IPS-20b (cell line): ENCODE results near the gene C1QTNF6.
"Not testable (repeated sequence)": the region's sequence is repeated elsewhere in the genome, so short reads cannot be mapped to it uniquely, and the experiment has no call there.

Experiments
- H3K27ac ChIP-seq: one replicate; pipeline ENCODE4 v1.5.1; 2013; ENCODE audit warnings: low read length
- H3K27me3 ChIP-seq: 2 replicates; pipeline ENCODE4 v1.6.1; 2013; ENCODE audit warnings: mild to moderate bottlenecking, low read length, inconsistent platforms; ENCODE audit not compliant: insufficient read depth
- H3K36me3 ChIP-seq: 2 replicates; pipeline ENCODE4 v1.6.1; 2013; ENCODE audit warnings: low read depth, mild to moderate bottlenecking, inconsistent platforms, low read length, moderate library complexity; ENCODE audit not compliant: insufficient read depth
- H3K4me1 ChIP-seq: 2 replicates; pipeline ENCODE4 v1.6.1; 2013; ENCODE audit warnings: mild to moderate bottlenecking, control low read depth, inconsistent platforms, low read length, moderate library complexity; ENCODE audit not compliant: insufficient read depth
- H3K4me3 ChIP-seq: 2 replicates; pipeline ENCODE4 v1.5.1; 2013; ENCODE audit warnings: mild to moderate bottlenecking, low read length, inconsistent platforms
- H3K9ac ChIP-seq: 2 replicates; pipeline ENCODE4 v1.6.1; 2013; ENCODE audit warnings: low read depth, mild to moderate bottlenecking, inconsistent platforms, low read length, moderate library complexity
- H3K9me3 ChIP-seq: 2 replicates; pipeline ENCODE4 v1.6.1; 2013; ENCODE audit warnings: mild to moderate bottlenecking, low read depth, low read length, inconsistent platforms; ENCODE audit not compliant: insufficient read depth

Gene C1QTNF6

GRCh38 chr22:37187891-37188761 lies at the start of gene C1QTNF6:
C1QTNF6 (minus strand) TSS chr22:37188247; CDS start chr22:37188213, 34 bp downstream.
- Histone ChIP-seq H3K27me3 (no peaks in the 10 kb centered on the region), H3K4me3 (peak within 1 kb of the TSS; percentile 61), H3K4me1 (peaks cover 25% of the 10 kb centered on the region; the same call in 1 of the 2 replicates), H3K27ac (peak within 1 kb of the TSS; percentile 66), H3K9ac (peak within 1 kb of the TSS; percentile 62; the same call in 1 of the 2 replicates), H3K9me3 (peaks cover 10% of the 10 kb centered on the region), H3K36me3 (no peaks in the 10 kb centered on the region)

- Histone ChIP-seq H3K27ac (no peak overlapping the region), H3K4me1 (no peaks in the 10 kb centered on the region), H3K4me3 (no peak overlapping the region), H3K9me3 (no peaks in the 10 kb centered on the region), H3K9ac (no peak overlapping the region), H3K36me3 (no peaks in the 10 kb centered on the region), H3K27me3 (no peaks in the 10 kb centered on the region)
Observed at GRCh38 chr22:37235897-37236607, 48.0 kb upstream of the C1QTNF6 start.

- no peak overlapping the region for H3K27ac ChIP-seq
- no peaks in the 10 kb centered on the region for H3K27me3 ChIP-seq
- no peak overlapping the region for H3K4me3 ChIP-seq
- H3K36me3 ChIP-seq, result no peaks in the 10 kb centered on the region
- H3K9ac ChIP-seq, result no peak overlapping the region
- H3K4me1 ChIP-seq, result no peaks in the 10 kb centered on the region
- H3K9me3 ChIP-seq, result no peaks in the 10 kb centered on the region
Observed at GRCh38 chr22:37234736-37235711, 47.0 kb upstream of the C1QTNF6 start.

- no peaks in the 10 kb centered on the region for H3K4me1 ChIP-seq
- H3K4me3 ChIP-seq, result no peak overlapping the region
- no peak overlapping the region for H3K9ac ChIP-seq
- no peak overlapping the region for H3K27ac ChIP-seq
- no peaks in the 10 kb centered on the region for H3K36me3 ChIP-seq
- H3K27me3 ChIP-seq, result no peaks in the 10 kb centered on the region
- no peaks in the 10 kb centered on the region for H3K9me3 ChIP-seq
Observed at GRCh38 chr22:37233751-37234631, 45.9 kb upstream of the C1QTNF6 start.

- H3K27ac ChIP-seq, H3K9ac ChIP-seq, H3K9me3 ChIP-seq, H3K4me3 ChIP-seq, H3K36me3 ChIP-seq, H3K4me1 ChIP-seq, H3K27me3 ChIP-seq: not testable (repeated sequence)
Observed at GRCh38 chr22:37233371-37233750, 45.3 kb upstream of the C1QTNF6 start.

GRCh38 chr22:37232140-37232998 lies 44.3 kb upstream of the C1QTNF6 start:
- Histone ChIP-seq H3K36me3 (no peaks in the 10 kb centered on the region), H3K27me3 (no peaks in the 10 kb centered on the region), H3K9ac (no peak overlapping the region), H3K9me3 (no peaks in the 10 kb centered on the region), H3K4me1 (no peaks in the 10 kb centered on the region), H3K27ac (no peak overlapping the region), H3K4me3 (no peak overlapping the region)

GRCh38 chr22:37231406-37232139 lies 43.5 kb upstream of the C1QTNF6 start:
- no peaks in the 10 kb centered on the region for H3K4me1 ChIP-seq

GRCh38 chr22:37230673-37231405 lies 42.8 kb upstream of the C1QTNF6 start:
- Histone ChIP-seq H3K27me3 (no peaks in the 10 kb centered on the region), H3K4me1 (no peaks in the 10 kb centered on the region), H3K9ac (no peak overlapping the region), H3K27ac (no peak overlapping the region), H3K4me3 (no peak overlapping the region), H3K9me3 (no peaks in the 10 kb centered on the region), H3K36me3 (no peaks in the 10 kb centered on the region)

More at GRCh38 chr22:37231406-37232139, 43.5 kb upstream of the C1QTNF6 start:
- Histone ChIP-seq H3K4me3 (no peak overlapping the region), H3K9me3 (no peaks in the 10 kb centered on the region), H3K36me3 (no peaks in the 10 kb centered on the region), H3K9ac (no peak overlapping the region), H3K27me3 (no peaks in the 10 kb centered on the region), H3K27ac (no peak overlapping the region)

GRCh38 chr22:37229805-37230672 lies 42.0 kb upstream of the C1QTNF6 start:
- no peaks in the 10 kb centered on the region for H3K36me3 ChIP-seq
- no peak overlapping the region for H3K27ac ChIP-seq
- no peaks in the 10 kb centered on the region for H3K27me3 ChIP-seq
- H3K4me3 ChIP-seq, result no peak overlapping the region
- H3K4me1 ChIP-seq, result no peaks in the 10 kb centered on the region
- no peaks in the 10 kb centered on the region for H3K9me3 ChIP-seq
- no peak overlapping the region for H3K9ac ChIP-seq
